Stimulated activated CD4-positive, alpha-beta T cell treated with anti-CD3 and anti-CD28 coated beads, TNF-alpha, amount 100 ng/mL, for 24 hours (primary cell): ENCODE measurements around the gene ABCC6.
A peak's percentile ranks its signal among the peaks of the same experiment; 100 is the strongest.

Experiments
- DNase-seq, 3 experiments: peaks; one replicate each; pipeline ENCODE4 v3.0.0-alpha.2; 2020; ENCODE audit warnings: low read depth in 3 of 3

Gene ABCC6

GRCh38 chr16:16141784-16142396, 81.4 kb downstream of the ABCC6 start:
- DNase-seq = no peak

GRCh38 chr16:16141141-16141540, 82.2 kb downstream of the ABCC6 start:
- DNase-seq = no peak

- no peak for DNase-seq
Measured at GRCh38 chr16:16140537-16140936, 82.8 kb downstream of the ABCC6 start.

GRCh38 chr16:16139806-16140205, 83.5 kb downstream of the ABCC6 start:
- DNase-seq = no peak

GRCh38 chr16:16139061-16139460, 84.2 kb downstream of the ABCC6 start:
- no peak for DNase-seq

- no peak for DNase-seq
Measured at GRCh38 chr16:16138034-16138635, 85.2 kb downstream of the ABCC6 start.

GRCh38 chr16:16137110-16137509, 86.2 kb downstream of the ABCC6 start:
- no peak for DNase-seq

GRCh38 chr16:16136588-16136987, 86.7 kb downstream of the ABCC6 start:
- DNase-seq = no peak

- DNase-seq = no peak
Measured at GRCh38 chr16:16133943-16134604, 89.2 kb downstream of the ABCC6 start.

- no peak for DNase-seq
Measured at GRCh38 chr16:16131659-16132058, 91.6 kb downstream of the ABCC6 start.

- no peak for DNase-seq
Measured at GRCh38 chr16:16131204-16131603, 92.1 kb downstream of the ABCC6 start.

GRCh38 chr16:16127469-16128116, 95.7 kb downstream of the ABCC6 start:
- peak; percentile 18 to 65 (median 49) for DNase-seq

GRCh38 chr16:16126896-16127295, 96.4 kb downstream of the ABCC6 start:
- DNase-seq = no peak

- DNase-seq = no peak
Measured at GRCh38 chr16:16124974-16125373, 98.3 kb downstream of the ABCC6 start.

GRCh38 chr16:16124438-16124837, 98.9 kb downstream of the ABCC6 start:
- DNase-seq = no peak

GRCh38 chr16:16122264-16122663, 101.0 kb downstream of the ABCC6 start:
- no peak for DNase-seq

- no peak for DNase-seq
Measured at GRCh38 chr16:16121185-16121727, 102.0 kb downstream of the ABCC6 start.

GRCh38 chr16:16120382-16121184, 102.7 kb downstream of the ABCC6 start:
- no peak for DNase-seq

GRCh38 chr16:16120044-16120381, 103.3 kb downstream of the ABCC6 start:
- no peak for DNase-seq

- DNase-seq = no peak
Measured at GRCh38 chr16:16118337-16118736, 105.0 kb downstream of the ABCC6 start.

- DNase-seq = no peak
Measured at GRCh38 chr16:16116841-16117240, 106.5 kb downstream of the ABCC6 start.

- no peak for DNase-seq
Measured at GRCh38 chr16:16113076-16113475, 110.2 kb downstream of the ABCC6 start.
